HCT116 (cell line): ENCODE measurements around the gene OSTF1. TPM values are rescaled to one million over a fixed set of nuclear protein-coding genes. Genes with fewer than 3 reads are reported as not detected.

Experiments used
- ATAC-seq: fragments of 200-7000 bp; cut with Tn5 transposase; 2 replicates; pipeline ENCODE4 v1.9.1; 2020; ENCODE audit warnings: mild to moderate bottlenecking, moderate library complexity
- BruUV-seq: library from RNA; stranded (reverse); fragments of 400-500 nt; replicated peaks from 2 replicates; lab custom pipeline; 2021; lab: Mats Ljungman, UMichigan
- CTCF ChIA-PET: fragments of 300-600 bp; sonication (Branson Sonifier 250); formaldehyde crosslinking; loops from one replicate; lab custom pipeline; 2021; ENCODE audit warnings: antibody characterized with exemption; lab: Charles Lee
- POLR2A ChIA-PET: fragments of 300-600, 350-600 bp; sonication (Branson Sonifier 250); formaldehyde crosslinking; loops from one replicate; lab custom pipeline; 2021; ENCODE audit warnings: antibody characterized with exemption; lab: Charles Lee
- RAD21 ChIA-PET, 2 experiments: fragments of 300-600 bp; sonication (Branson Sonifier 250); formaldehyde crosslinking; loops; one replicate each; lab custom pipeline; 2023; ENCODE audit warnings: low total read pairs in 2 of 2; ENCODE audit not compliant: uncharacterized antibody in 2 of 2, unreplicated experiment in 2 of 2, low non-redundant PET in 1 of 2; lab: Charles Lee
- DNase-seq: peaks from one replicate; pipeline ENCODE4 v3.0.0-alpha.2; 2010; ENCODE audit warnings: low read depth, low spot score
- H2AFZ ChIP-seq: fragments of 200-600 bp; shearing (Covaris generic), sonication (generic); 2 replicates; pipeline ENCODE4 v1.6.1; 2017; ENCODE audit warnings: low read depth, mixed run types, mixed read lengths, antibody characterized with exemption, low read length; ENCODE audit not compliant: poor library complexity, severe bottlenecking
- H3K27ac ChIP-seq: 2 replicates; pipeline ENCODE4 v1.5.1; 2012; ENCODE audit warnings: low read depth, low read length
- H3K27me3 ChIP-seq: fragments of 200-600 bp; sonication (generic); 2 replicates; pipeline ENCODE4 v1.6.1; 2016; ENCODE audit warnings: mixed run types, low read length, mixed read lengths; ENCODE audit not compliant: insufficient read depth
- H3K36me3 ChIP-seq, 2 experiments: fragments of 200-500 bp in 1 of 2; fragments of 200-600 bp in 1 of 2; sonication (Bioruptor generic) in 1 of 2; sonication (generic) in 1 of 2; 2 replicates each; pipeline versions ENCODE4 v1.5.1 to v1.6.1; 2014 to 2016; ENCODE audit warnings: low read length in 2 of 2, inconsistent platforms in 1 of 2, mixed read lengths in 1 of 2, mixed run types in 1 of 2; ENCODE audit not compliant: insufficient read depth in 2 of 2, control insufficient read depth in 1 of 2
- H3K4me1 ChIP-seq, 2 experiments: fragments of 200-600 bp in 1 of 2; sonication (generic) in 1 of 2; 2 replicates each; pipeline versions ENCODE4 v1.5.1 to v1.6.1; 2012 to 2017; ENCODE audit warnings: low read length in 2 of 2, inconsistent platforms in 1 of 2, mild to moderate bottlenecking in 1 of 2, mixed read lengths in 1 of 2, mixed run types in 1 of 2, moderate library complexity in 1 of 2; ENCODE audit not compliant: insufficient read depth in 2 of 2, control insufficient read depth in 1 of 2
- H3K4me2 ChIP-seq: fragments of 200-600 bp; sonication (generic); 2 replicates; pipeline ENCODE4 v1.6.1; 2017; ENCODE audit warnings: mixed run types, low read length, mixed read lengths
- H3K4me3 ChIP-seq, 2 experiments: fragments of 200-600 bp in 1 of 2; sonication (generic) in 1 of 2; replicated peaks in 1 of 2; 2 replicates each; pipeline ENCODE4 v1.5.1; 2011 to 2016; ENCODE audit warnings: low read length in 2 of 2, control low read depth in 1 of 2, low read depth in 1 of 2, mild to moderate bottlenecking in 1 of 2, mixed read lengths in 1 of 2, mixed run types in 1 of 2
- H3K79me2 ChIP-seq: fragments of 200-600 bp; sonication (generic); 2 replicates; pipeline ENCODE4 v1.6.1; 2017; ENCODE audit warnings: mild to moderate bottlenecking, mixed run types, low read length, moderate library complexity, mixed read lengths; ENCODE audit not compliant: insufficient read depth
- H3K9ac ChIP-seq: fragments of 200-600 bp; sonication (generic); 2 replicates; pipeline ENCODE4 v1.6.1; 2016; ENCODE audit warnings: low read length, mixed read lengths
- H3K9me2 ChIP-seq: fragments of 200-600 bp; sonication (generic), shearing (Covaris generic); 2 replicates; pipeline ENCODE4 v1.6.1; 2017; ENCODE audit warnings: mixed run types, mild to moderate bottlenecking, moderate library complexity; ENCODE audit not compliant: insufficient read depth
- H3K9me3 ChIP-seq, 2 experiments: fragments of 200-500 bp in 1 of 2; fragments of 200-600 bp in 1 of 2; sonication (Bioruptor generic) in 1 of 2; sonication (generic) in 1 of 2; 2 replicates each; pipeline ENCODE4 v1.6.1; 2014 to 2017; ENCODE audit warnings: low read length in 2 of 2, mixed read lengths in 2 of 2, inconsistent platforms in 1 of 2, low read depth in 1 of 2, mild to moderate bottlenecking in 1 of 2, mixed run types in 1 of 2, moderate library complexity in 1 of 2; ENCODE audit not compliant: control insufficient read depth in 1 of 2, insufficient read depth in 1 of 2
- H4K20me1 ChIP-seq: fragments of 200-600 bp; sonication (generic), shearing (Covaris generic); 2 replicates; pipeline ENCODE4 v1.6.1; 2017; ENCODE audit warnings: mixed run types, mild to moderate bottlenecking, moderate library complexity; ENCODE audit not compliant: insufficient read depth
- CBX3 ChIP-seq: IDR thresholded peaks from 2 replicates; pipeline ENCODE4 v1.6.1; 2012; ENCODE audit warnings: low read depth
- CEBPB ChIP-seq: IDR thresholded peaks from 2 replicates; pipeline ENCODE4 v1.6.1; 2012; ENCODE audit warnings: low read depth
- EGR1 ChIP-seq: IDR thresholded peaks from 2 replicates; pipeline ENCODE4 v1.6.1; 2012; ENCODE audit warnings: low read depth
- ELF1 ChIP-seq: IDR thresholded peaks from 2 replicates; pipeline ENCODE4 v1.6.1; 2012; ENCODE audit warnings: low read depth, borderline replicate concordance
- EZH2 ChIP-seq: fragments of 200-600 bp; sonication (generic); IDR thresholded peaks from 2 replicates; pipeline ENCODE4 v1.6.1; 2017; ENCODE audit warnings: antibody characterized with exemption, mixed run types
- EZH2phosphoT487 ChIP-seq: fragments of 200-600 bp; IDR thresholded peaks from 2 replicates; pipeline ENCODE4 v1.6.1; 2018; ENCODE audit warnings: antibody characterized with exemption, borderline replicate concordance
- FOSL1 ChIP-seq: IDR thresholded peaks from 2 replicates; pipeline ENCODE4 v1.6.1; 2012; ENCODE audit warnings: low read depth
- JUND ChIP-seq: IDR thresholded peaks from 2 replicates; pipeline ENCODE4 v1.6.1; 2012
- MAX ChIP-seq: IDR thresholded peaks from 2 replicates; pipeline ENCODE4 v1.6.1; 2012
- POLR2AphosphoS5 ChIP-seq: IDR thresholded peaks from 2 replicates; pipeline ENCODE4 v1.6.1; 2011; ENCODE audit warnings: mild to moderate bottlenecking, low read depth, low read length, moderate library complexity
- RAD21 ChIP-seq: IDR thresholded peaks from 2 replicates; pipeline ENCODE4 v1.6.1; 2012; ENCODE audit warnings: low read depth, mild to moderate bottlenecking
- REST ChIP-seq: IDR thresholded peaks from 2 replicates; pipeline ENCODE4 v1.6.1; 2012; ENCODE audit warnings: low read depth
- SIN3A ChIP-seq: IDR thresholded peaks from 2 replicates; pipeline ENCODE4 v1.6.1; 2012; ENCODE audit warnings: low read depth
- SP1 ChIP-seq: IDR thresholded peaks from 2 replicates; pipeline ENCODE4 v1.6.1; 2012; ENCODE audit warnings: low read depth
- SRF ChIP-seq: IDR thresholded peaks from 2 replicates; pipeline ENCODE4 v1.6.1; 2012; ENCODE audit warnings: low read depth
- TCF7L2 ChIP-seq: IDR thresholded peaks from 2 replicates; pipeline ENCODE4 v1.7.0; 2011; ENCODE audit warnings: borderline replicate concordance, inconsistent platforms; ENCODE audit not compliant: insufficient read depth, insufficient read length; ENCODE audit errors: extremely low read depth
- YY1 ChIP-seq: IDR thresholded peaks from 2 replicates; pipeline ENCODE4 v1.6.1; 2011; ENCODE audit warnings: low read length, low read depth, moderate library complexity, mild to moderate bottlenecking; ENCODE audit not compliant: insufficient replicate concordance; ENCODE audit errors: extremely low read depth
- ZBTB33 ChIP-seq: IDR thresholded peaks from 2 replicates; pipeline ENCODE4 v1.6.1; 2011; ENCODE audit warnings: mild to moderate bottlenecking, low read length, moderate library complexity; ENCODE audit not compliant: insufficient replicate concordance; ENCODE audit errors: extremely low read depth
- ZNF274 ChIP-seq: fragments of 200-500 bp; sonication (Bioruptor generic); IDR thresholded peaks from 2 replicates; pipeline ENCODE4 v1.6.1; 2014; ENCODE audit warnings: mild to moderate bottlenecking, low read depth, low read length, inconsistent platforms
- intact Hi-C: fragments of 100-400 bp; cut with micrococcal nuclease; formaldehyde crosslinking; loops from 2 replicates; pipeline ENCODE4 v1.10.0; 2022
- total RNA-seq: library from RNA; stranded (reverse); gene quantifications from one replicate; pipeline ENCODE4 v1.2.1, GENCODE V29; 2021; ENCODE audit not compliant: unreplicated experiment
- TF ChIP-seq, protein P1 (sequence below), 3 experiments: fragments of 200-600 bp in 1 of 3; sonication (generic) in 1 of 3; IDR thresholded peaks in 2 of 3; conservative IDR thresholded peaks in 1 of 3; 2 replicates each; pipeline ENCODE4 v1.5.1; 2012 to 2017; ENCODE audit warnings: low read depth in 2 of 3, low read length in 2 of 3, antibody characterized with exemption in 1 of 3, borderline replicate concordance in 1 of 3, control low read depth in 1 of 3, mild to moderate bottlenecking in 1 of 3, mixed read lengths in 1 of 3, mixed run types in 1 of 3, moderate library complexity in 1 of 3; ENCODE audit not compliant: insufficient read depth in 1 of 3

OSTF1 gene
- total RNA-seq, 1 experiment from 2014 or later: 20.7 TPM

DNA sequence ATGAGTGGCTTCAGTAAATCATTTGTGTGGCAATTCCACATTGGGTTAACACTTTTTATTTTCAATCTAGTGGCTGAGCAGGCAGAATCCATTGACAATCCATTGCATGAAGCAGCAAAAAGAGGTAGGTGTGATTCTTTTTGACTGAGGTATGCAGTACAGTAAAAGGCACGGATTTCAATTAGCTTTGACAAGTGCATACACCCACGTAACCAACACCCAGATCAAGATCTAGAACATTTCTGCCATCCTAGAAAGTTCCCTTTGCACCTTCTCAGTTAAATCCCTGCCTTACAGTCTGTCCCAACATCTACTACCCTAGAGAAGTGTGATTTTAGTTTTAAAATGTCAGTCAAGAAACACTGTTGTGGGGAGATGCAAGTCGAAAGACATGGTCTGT, 43.4 kb downstream of the OSTF1 start:
- TF ChIP-seq CBX3 (no peak), REST (no peak), EZH2phosphoT487 (no peak), ELF1 (no peak), CEBPB (no peak), POLR2AphosphoS5 (no peak), JUND (no peak), ZBTB33 (no peak), SP1 (no peak), FOSL1 (no peak), EGR1 (no peak), TCF7L2 (no peak), YY1 (no peak), SIN3A (no peak), SRF (no peak), MAX (no peak), RAD21 (no peak), EZH2 (no peak), ZNF274 (no peak)
- TF ChIP-seq, protein P1, sequence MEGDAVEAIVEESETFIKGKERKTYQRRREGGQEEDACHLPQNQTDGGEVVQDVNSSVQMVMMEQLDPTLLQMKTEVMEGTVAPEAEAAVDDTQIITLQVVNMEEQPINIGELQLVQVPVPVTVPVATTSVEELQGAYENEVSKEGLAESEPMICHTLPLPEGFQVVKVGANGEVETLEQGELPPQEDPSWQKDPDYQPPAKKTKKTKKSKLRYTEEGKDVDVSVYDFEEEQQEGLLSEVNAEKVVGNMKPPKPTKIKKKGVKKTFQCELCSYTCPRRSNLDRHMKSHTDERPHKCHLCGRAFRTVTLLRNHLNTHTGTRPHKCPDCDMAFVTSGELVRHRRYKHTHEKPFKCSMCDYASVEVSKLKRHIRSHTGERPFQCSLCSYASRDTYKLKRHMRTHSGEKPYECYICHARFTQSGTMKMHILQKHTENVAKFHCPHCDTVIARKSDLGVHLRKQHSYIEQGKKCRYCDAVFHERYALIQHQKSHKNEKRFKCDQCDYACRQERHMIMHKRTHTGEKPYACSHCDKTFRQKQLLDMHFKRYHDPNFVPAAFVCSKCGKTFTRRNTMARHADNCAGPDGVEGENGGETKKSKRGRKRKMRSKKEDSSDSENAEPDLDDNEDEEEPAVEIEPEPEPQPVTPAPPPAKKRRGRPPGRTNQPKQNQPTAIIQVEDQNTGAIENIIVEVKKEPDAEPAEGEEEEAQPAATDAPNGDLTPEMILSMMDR (IDR thresholded peaks at IDR 0.05 in 2 of 3, conservative IDR thresholded peaks at IDR 0.05 in 1 of 3; ENCODE audit: borderline replicate concordance in 1 of 3, insufficient read depth in 1 of 3, low read depth in 2 of 3, low read length in 2 of 3): no peak
- TF ChIP-seq, all 23 proteins: peak for 0
- no peaks in the 10 kb centered on the region for H3K9me2 ChIP-seq
- ChIA-PET POLR2A (no interaction called here), RAD21 (no interaction called here), CTCF (no interaction called here)
- BruUV-seq: no TSS peak
- no peaks in the 10 kb centered on the region for H3K27me3 ChIP-seq
- no peak for DNase-seq
- H3K4me1 ChIP-seq: no peaks in the 10 kb centered on the region
- H3K9ac ChIP-seq: no peak overlapping the region
- no peak overlapping the region for H3K4me2 ChIP-seq
- no peaks in the 10 kb centered on the region for H3K36me3 ChIP-seq
- H3K9me3 ChIP-seq: no peaks in the 10 kb centered on the region
- H3K27ac ChIP-seq: no peak overlapping the region
- no peaks in the 10 kb centered on the region for H3K79me2 ChIP-seq
- no peak for ATAC-seq
- intact Hi-C loops: no loop called here
- H2AFZ ChIP-seq: no peak overlapping the region
- H3K4me3 ChIP-seq: no peak overlapping the region
- H4K20me1 ChIP-seq: no peaks in the 10 kb centered on the region
